ENCODE results near the gene UBASH3A.
"Not testable (repeated sequence)": the region's sequence is repeated elsewhere in the genome, so short reads cannot be mapped to it uniquely, and the experiment has no call there.

The UBASH3A gene

GRCh38 chr21:42465803-42466127 lies 62.1 kb downstream of the UBASH3A start:
- no peak for DNase-seq

- DNase-seq: no peak
These were observed 63.0 kb downstream of the UBASH3A start for GRCh38 chr21:42466700-42467099.

- DNase-seq: peak in 1 of 51 donors; percentile 12
These were observed 63.7 kb downstream of the UBASH3A start for GRCh38 chr21:42467140-42467983.

GRCh38 chr21:42468491-42469131 lies 64.9 kb downstream of the UBASH3A start:
- peak in 2 of 51 donors; percentile 19 to 42 for DNase-seq

- DNase-seq: no peak
These were observed 65.6 kb downstream of the UBASH3A start for GRCh38 chr21:42469272-42469671.

GRCh38 chr21:42469726-42470125 lies 66.0 kb downstream of the UBASH3A start:
- not testable (repeated sequence) for DNase-seq

- no peak for DNase-seq
These were observed 67.5 kb downstream of the UBASH3A start for GRCh38 chr21:42471206-42471605.

GRCh38 chr21:42471716-42472330 lies 68.1 kb downstream of the UBASH3A start:
- no peak for DNase-seq

- no peak for DNase-seq
These were observed 68.8 kb downstream of the UBASH3A start for GRCh38 chr21:42472521-42472920.

GRCh38 chr21:42473498-42474042 lies 69.9 kb downstream of the UBASH3A start:
- no peak for DNase-seq

GRCh38 chr21:42474043-42474831 lies 70.5 kb downstream of the UBASH3A start:
- DNase-seq: peak in 1 of 51 donors; percentile 31

GRCh38 chr21:42475036-42475435 lies 71.3 kb downstream of the UBASH3A start:
- no peak for DNase-seq

GRCh38 chr21:42475526-42476387 lies 72.1 kb downstream of the UBASH3A start:
- DNase-seq: no peak

- no peak for DNase-seq
These were observed 73.0 kb downstream of the UBASH3A start for GRCh38 chr21:42476388-42477331.

- no peak for DNase-seq
These were observed 74.8 kb downstream of the UBASH3A start for GRCh38 chr21:42478504-42478903.

- DNase-seq: peak in 1 of 51 donors; percentile 11
These were observed 75.9 kb downstream of the UBASH3A start for GRCh38 chr21:42479582-42479981.

- no peak for DNase-seq
These were observed 77.0 kb downstream of the UBASH3A start for GRCh38 chr21:42480736-42481135.

GRCh38 chr21:42481169-42481568 lies 77.5 kb downstream of the UBASH3A start:
- no peak for DNase-seq

- no peak for DNase-seq
These were observed 81.3 kb downstream of the UBASH3A start for GRCh38 chr21:42484966-42485365.

Data from hypothalamus (tissue), 51 donors.